Sigmoid colon (tissue), 7 donors: ENCODE results near the gene AKT1S1. TPM values are rescaled to one million over a fixed set of nuclear protein-coding genes. Genes with fewer than 3 reads are reported as not detected.
A peak's percentile ranks its signal among the peaks of the same experiment; 100 is the strongest.

Experiments
- DNase-seq: peaks from one replicate; pipeline ENCODE4 v3.0.0-alpha.2; 2019
- H3K27ac ChIP-seq, 4 donors: fragments of 200-600 bp; sonication (generic); one replicate each; pipeline ENCODE4 v1.5.1; 2016 to 2019; ENCODE audit warnings: mild to moderate bottlenecking in 1 of 4
- H3K27me3 ChIP-seq, 3 donors: fragments of 200-600 bp; sonication (generic); one replicate each; pipeline ENCODE4 v1.5.1; 2019; ENCODE audit warnings: mild to moderate bottlenecking in 1 of 3
- H3K36me3 ChIP-seq, 4 donors: fragments of 200-600 bp; sonication (generic); one replicate each; pipeline ENCODE4 v1.5.1; 2016 to 2019
- H3K4me1 ChIP-seq, 4 donors: fragments of 200-600 bp; sonication (generic); one replicate each; pipeline ENCODE4 v1.5.1; 2017 to 2019
- H3K4me3 ChIP-seq, 4 donors: fragments of 200-600 bp; sonication (generic); one replicate each; pipeline ENCODE4 v1.5.1; 2017 to 2019; ENCODE audit warnings: mild to moderate bottlenecking in 2 of 4, moderate library complexity in 1 of 4
- H3K9me3 ChIP-seq, 4 donors: fragments of 200-600 bp in 3 of 4; sonication (generic) in 3 of 4; one replicate each; pipeline versions ENCODE4 v1.5.1 to v1.6.1; 2013 to 2019
- CTCF ChIP-seq, 4 experiments: fragments of 450-650 bp in 3 of 4; fragments of 200-600 bp in 1 of 4; IDR thresholded peaks; one replicate each; pipeline ENCODE4 v1.5.1; 2016 to 2019; ENCODE audit warnings: antibody characterized with exemption in 4 of 4, mild to moderate bottlenecking in 3 of 4, moderate library complexity in 2 of 4
- EP300 ChIP-seq, 4 donors: sonication (generic); formaldehyde crosslinking; IDR thresholded peaks; one replicate each; pipeline ENCODE4 v1.6.1; 2017; ENCODE audit warnings: antibody characterized with exemption in 4 of 4
- POLR2A ChIP-seq, 2 donors: fragments of 450-650 bp; IDR thresholded peaks; one replicate each; pipeline ENCODE4 v1.6.1; 2016; ENCODE audit warnings: antibody characterized with exemption in 2 of 2, mild to moderate bottlenecking in 2 of 2, moderate library complexity in 2 of 2
- POLR2AphosphoS5 ChIP-seq, 4 donors: sonication (generic); formaldehyde crosslinking; IDR thresholded peaks; one replicate each; pipeline ENCODE4 v1.6.1; 2017; ENCODE audit warnings: antibody characterized with exemption in 4 of 4
- WGBS, 2 donors: extraction: QIAGEN DNeasy Blood & Tissue Kit; methylation state at CpG; one replicate each; pipeline ENCODE4 v1.1.7; 2013; 5-methylcytosine and 5-hydroxymethylcytosine counted together
- intact Hi-C: fragments of 100-400 bp; cut with DNase I; formaldehyde crosslinking; loops from one replicate; pipeline ENCODE4 v1.15.1; 2023
- polyA plus RNA-seq, 3 donors: library from polyadenylated mRNA; stranded (reverse); fragments of 200-250 nt; gene quantifications; one replicate each; pipeline ENCODE4 v1.2.3, GENCODE V29; 2013
- total RNA-seq, 4 donors: library from RNA; depleted of rRNA; stranded (reverse); fragments of >200 nt; gene quantifications; one replicate each; pipeline ENCODE4 v1.1.0, GENCODE V29; 2016
- donor health status: healthy with polysubstance abuse.
- donor health status: Bipolar disorder and iron deficiency.
- donor health status: healthy.

The AKT1S1 gene
- total and polyA plus RNA-seq, 7 donors = 13.6 to 55.9 (median 16.1) TPM

- Histone ChIP-seq H3K27ac (no peak overlapping the region), H3K27me3 (no peaks in the 10 kb centered on the region), H3K4me3 (no peak overlapping the region), H3K36me3 (peaks cover 24 to 60% (median 31%) of the 10 kb centered on the region in 4 donors), H3K4me1 (peaks cover 0 to 40% (median 32%) of the 10 kb centered on the region in 4 donors), H3K9me3 (no peaks in the 10 kb centered on the region)
- DNase-seq = peak; percentile 69
- intact Hi-C loops = no loop called here
- WGBS, 2 donors = 85 to 91% methylated on average over 49 of the region's 49 CpGs
- TF ChIP-seq EP300 (IDR thresholded peaks at IDR 0.05) = no peak
- TF ChIP-seq POLR2AphosphoS5 (IDR thresholded peaks at IDR 0.05) = no peak
- no peak for TF ChIP-seq CTCF (IDR thresholded peaks at IDR 0.05)
- TF ChIP-seq POLR2A (IDR thresholded peaks at IDR 0.05) = no peak
Measured at GRCh38 chr19:49862391-49863253, 14.5 kb downstream of the AKT1S1 start.

DNA sequence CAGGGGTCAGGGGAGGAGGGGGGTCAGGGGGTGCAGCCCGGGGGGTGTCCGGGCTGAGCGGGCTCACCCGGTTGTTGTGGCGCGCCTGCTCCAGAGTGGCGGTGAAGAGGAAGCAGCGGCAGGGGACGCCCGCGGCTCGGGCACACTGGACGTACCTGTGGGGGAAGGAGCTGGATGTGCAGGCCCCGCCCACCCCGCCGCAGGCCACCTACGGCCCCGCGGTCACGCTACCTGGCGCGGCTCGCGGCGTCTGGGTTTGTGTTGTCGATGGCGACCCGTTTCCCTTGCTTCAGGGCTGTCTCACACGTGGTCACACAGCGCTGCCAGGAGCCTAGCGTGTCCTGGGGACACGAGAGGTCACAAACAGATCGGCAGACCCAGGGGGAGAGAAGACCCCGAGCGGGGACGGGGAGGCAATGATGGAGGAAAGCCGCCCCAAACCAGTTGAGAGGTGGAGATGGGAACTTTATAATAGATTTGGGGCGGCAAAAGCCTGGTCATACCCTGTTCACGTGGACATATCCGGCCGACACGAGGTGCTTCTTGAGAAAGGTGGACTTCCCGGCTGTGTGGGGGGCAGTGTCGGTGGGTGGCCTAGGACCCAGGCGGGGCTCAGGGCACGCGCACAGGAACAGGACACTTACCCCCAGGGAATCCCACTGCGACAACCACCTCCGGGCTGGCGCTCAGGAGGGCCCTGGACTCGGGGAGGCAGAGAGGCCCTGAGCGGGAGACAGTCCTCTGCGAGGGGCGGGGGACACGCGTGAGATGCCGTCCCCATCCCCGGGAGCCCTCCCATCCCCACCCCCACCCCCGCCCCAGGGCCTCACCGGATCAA is 15.4 kb downstream of the AKT1S1 start:
- H3K27ac ChIP-seq = peak overlapping the region; percentile 59 to 72 (median 64)
- 89 to 90% methylated on average over 60 of the region's 60 CpGs for WGBS, 2 donors
- H3K9me3 ChIP-seq = no peaks in the 10 kb centered on the region
- peaks cover 31 to 69% (median 40%) of the 10 kb centered on the region in 4 donors for H3K36me3 ChIP-seq
- TF ChIP-seq EP300 (IDR thresholded peaks at IDR 0.05) (no peak), POLR2AphosphoS5 (IDR thresholded peaks at IDR 0.05) (peak in 1 of 4 donors; percentile 10)
- intact Hi-C loops = no loop called here
- DNase-seq = peak; percentile 67
- peaks cover 0 to 37% (median 30%) of the 10 kb centered on the region in 4 donors for H3K4me1 ChIP-seq
- no peaks in the 10 kb centered on the region for H3K27me3 ChIP-seq
- H3K4me3 ChIP-seq = no peak overlapping the region

- WGBS, 2 donors = 22 to 51% methylated on average over 13 of the region's 13 CpGs
- DNase-seq = no peak
- Histone ChIP-seq H3K9me3 (no peaks in the 10 kb centered on the region), H3K36me3 (peaks cover 35 to 75% (median 44%) of the 10 kb centered on the region in 4 donors), H3K27me3 (no peaks in the 10 kb centered on the region), H3K27ac (peak overlapping the region; percentile 59 to 72 (median 64)), H3K4me3 (no peak overlapping the region), H3K4me1 (peaks cover 0 to 31% (median 23%) of the 10 kb centered on the region in 4 donors)
- intact Hi-C loops = no loop called here
- TF ChIP-seq POLR2A (IDR thresholded peaks at IDR 0.05) (no peak), EP300 (IDR thresholded peaks at IDR 0.05) (no peak), POLR2AphosphoS5 (IDR thresholded peaks at IDR 0.05) (no peak), CTCF (IDR thresholded peaks at IDR 0.05) (no peak)
Measured at GRCh38 chr19:49861107-49861506, 16.0 kb downstream of the AKT1S1 start.

DNA sequence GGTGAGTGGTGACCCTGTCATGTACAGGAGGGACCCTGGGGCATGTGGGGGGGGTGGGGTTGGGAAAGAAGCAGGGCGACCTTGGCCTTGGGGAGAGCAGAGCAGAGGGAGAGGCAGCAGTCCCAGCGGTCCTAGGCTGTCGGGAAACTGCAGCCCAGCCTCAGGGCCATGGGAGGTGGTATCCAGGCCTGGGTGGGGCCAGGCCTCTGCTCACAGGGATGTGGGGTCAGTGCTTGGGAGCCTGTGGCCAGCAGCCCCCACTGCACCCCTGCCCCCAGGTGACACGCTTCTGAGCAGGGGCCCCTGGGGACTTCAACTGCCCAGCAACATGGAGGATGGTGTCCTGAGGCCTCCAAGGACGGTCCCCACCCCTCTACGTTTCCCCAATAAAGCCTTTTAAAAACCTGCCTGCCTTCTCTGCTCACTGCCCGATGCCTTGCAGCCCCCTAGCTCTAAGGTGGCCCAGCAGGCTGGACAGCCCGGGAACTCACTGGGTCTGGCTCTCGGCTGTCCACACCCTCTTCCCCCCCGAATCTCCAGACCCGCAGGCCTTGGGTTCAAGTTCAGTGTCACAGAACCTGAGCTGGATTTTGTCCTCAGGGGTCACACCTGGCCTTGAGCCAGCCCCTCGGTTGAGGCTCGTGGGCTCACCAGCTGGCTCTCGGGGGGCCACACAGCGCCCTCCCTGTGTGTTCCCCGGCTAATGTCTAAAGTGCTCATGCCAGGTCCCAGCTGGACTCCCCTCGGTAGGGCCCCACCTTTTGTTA is 16.6 kb downstream of the AKT1S1 start:
- Histone ChIP-seq H3K9me3 (no peaks in the 10 kb centered on the region), H3K4me3 (no peak overlapping the region), H3K4me1 (peaks cover 0 to 25% (median 17%) of the 10 kb centered on the region in 4 donors), H3K36me3 (peaks cover 35 to 81% (median 49%) of the 10 kb centered on the region in 4 donors), H3K27ac (peak overlapping the region; percentile 59 to 72 (median 64)), H3K27me3 (no peaks in the 10 kb centered on the region)
- no peak for TF ChIP-seq POLR2AphosphoS5 (IDR thresholded peaks at IDR 0.05)
- no peak for TF ChIP-seq EP300 (IDR thresholded peaks at IDR 0.05)
- no peak for TF ChIP-seq POLR2A (IDR thresholded peaks at IDR 0.05)
- TF ChIP-seq CTCF (IDR thresholded peaks at IDR 0.05) = no peak
- intact Hi-C loops = no loop called here
- WGBS, 2 donors = 74 to 80% methylated on average over 17 of the region's 17 CpGs
- DNase-seq = no peak
